Measurements from ENCODE around the gene APOA5. TPM values are rescaled to one million over a fixed set of nuclear protein-coding genes. Genes with fewer than 3 reads are reported as not detected.
"Not testable (repeated sequence)": the region's sequence is repeated elsewhere in the genome, so short reads cannot be mapped to it uniquely, and the experiment has no call there.

Gene APOA5
- total and polyA plus RNA-seq, 4 donors, result 0.22 to 0.77 (median 0.31) TPM; not detected in 1

DNA sequence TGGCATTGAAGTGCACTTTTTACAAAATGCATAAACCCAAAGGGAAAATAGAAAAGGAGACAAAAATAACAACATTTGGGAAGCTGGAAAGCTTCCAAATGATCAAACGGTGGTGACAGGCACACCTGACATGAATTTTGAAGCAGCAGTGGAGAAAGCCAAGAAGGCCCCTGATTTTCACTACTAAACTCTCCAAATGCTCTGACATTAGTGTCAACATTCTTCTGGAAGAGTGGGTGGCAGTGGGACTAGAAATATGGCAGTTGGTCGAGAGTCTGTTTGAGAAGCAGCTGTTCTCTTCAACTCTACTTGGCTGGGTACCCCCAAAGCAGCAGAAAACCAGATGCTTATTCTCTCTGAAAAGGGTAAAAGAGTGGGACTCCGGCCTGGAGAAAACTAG lies 12.3 kb upstream of the APOA5 start:
- Histone ChIP-seq H3K9ac (ENCODE audit: insufficient read depth in 1 of 2, low read length in 2 of 2) (no peak overlapping the region), H3K4me3 (no peak overlapping the region), H3K36me3 (ENCODE audit: control insufficient read depth in 4 of 4, insufficient read depth in 4 of 4, low read length in 4 of 4) (no peaks in the 10 kb centered on the region), H3K27me3 (ENCODE audit: control insufficient read depth in 3 of 3, insufficient read depth in 3 of 3, low read length in 2 of 3) (no peaks in the 10 kb centered on the region), H3K27ac (ENCODE audit: low read depth in 1 of 2, low read length in 1 of 2) (no peak overlapping the region), H3K4me1 (ENCODE audit: control insufficient read depth in 5 of 5, insufficient read depth in 5 of 5, low read length in 5 of 5) (no peaks in the 10 kb centered on the region), H3K9me3 (ENCODE audit: control insufficient read depth in 4 of 4, insufficient read depth in 3 of 4, low read length in 3 of 4) (no peaks in the 10 kb centered on the region)
- no peak for TF ChIP-seq CTCF (IDR thresholded peaks at IDR 0.05; ENCODE audit: control extremely low read depth, extremely low read depth)
- DNase-seq, result no peak
- no peak for ATAC-seq (ENCODE audit: insufficient read depth, low FRiP score)
- 64 to 76% methylated on average over 3 of the region's 3 CpGs for WGBS, 2 donors

DNA sequence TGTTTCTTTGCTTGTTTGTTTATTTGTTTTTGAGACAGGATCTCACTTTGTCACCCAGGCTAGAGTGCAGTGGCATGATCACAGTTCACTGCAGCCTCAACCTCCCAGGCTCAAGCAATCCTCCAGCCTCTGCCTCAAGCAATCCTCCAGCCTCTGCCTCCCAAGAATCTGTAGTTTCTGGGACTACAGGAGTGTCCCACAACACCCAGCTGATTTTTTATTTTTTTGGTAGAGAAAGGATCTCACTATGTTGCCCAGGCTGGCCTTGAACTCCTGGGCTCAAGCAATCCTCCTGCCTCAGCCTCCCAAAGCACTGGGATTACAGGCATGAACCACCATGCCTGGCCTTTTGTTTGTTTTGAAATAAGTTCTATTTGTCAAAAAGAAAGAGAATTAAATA lies 10.0 kb upstream of the APOA5 start:
- H3K36me3 ChIP-seq (ENCODE audit: control insufficient read depth in 4 of 4, insufficient read depth in 4 of 4, low read length in 4 of 4); H3K27ac ChIP-seq (ENCODE audit: low read depth in 1 of 2, low read length in 1 of 2); H3K9me3 ChIP-seq (ENCODE audit: control insufficient read depth in 4 of 4, insufficient read depth in 3 of 4, low read length in 3 of 4); H3K27me3 ChIP-seq (ENCODE audit: control insufficient read depth in 3 of 3, insufficient read depth in 3 of 3, low read length in 2 of 3); DNase-seq; H3K4me3 ChIP-seq; H3K4me1 ChIP-seq (ENCODE audit: control insufficient read depth in 5 of 5, insufficient read depth in 5 of 5, low read length in 5 of 5); ATAC-seq (ENCODE audit: insufficient read depth, low FRiP score); H3K9ac ChIP-seq (ENCODE audit: insufficient read depth in 1 of 2, low read length in 2 of 2): not testable (repeated sequence)

- ATAC-seq (ENCODE audit: insufficient read depth, low FRiP score) (no peak), DNase-seq (no peak)
- no peak overlapping the region for H3K9ac ChIP-seq (ENCODE audit: insufficient read depth in 1 of 2, low read length in 2 of 2)
- H3K27me3 ChIP-seq (ENCODE audit: control insufficient read depth in 3 of 3, insufficient read depth in 3 of 3, low read length in 2 of 3), result peaks cover 0 to 2% (median 0%) of the 10 kb centered on the region in 3 donors
- WGBS, 2 donors, result 96 to 99% methylated on average over 2 of the region's 2 CpGs
- TF ChIP-seq CTCF (IDR thresholded peaks at IDR 0.05; ENCODE audit: control extremely low read depth, extremely low read depth), result no peak
- no peaks in the 10 kb centered on the region for H3K36me3 ChIP-seq (ENCODE audit: control insufficient read depth in 4 of 4, insufficient read depth in 4 of 4, low read length in 4 of 4)
- no peaks in the 10 kb centered on the region for H3K4me1 ChIP-seq (ENCODE audit: control insufficient read depth in 5 of 5, insufficient read depth in 5 of 5, low read length in 5 of 5)
- H3K27ac ChIP-seq (ENCODE audit: low read depth in 1 of 2, low read length in 1 of 2), result no peak overlapping the region
- H3K9me3 ChIP-seq (ENCODE audit: control insufficient read depth in 4 of 4, insufficient read depth in 3 of 4, low read length in 3 of 4), result no peaks in the 10 kb centered on the region
- H3K4me3 ChIP-seq, result no peak overlapping the region
These were observed 8.9 kb upstream of the APOA5 start for GRCh38 chr11:116800610-116801009.

DNA sequence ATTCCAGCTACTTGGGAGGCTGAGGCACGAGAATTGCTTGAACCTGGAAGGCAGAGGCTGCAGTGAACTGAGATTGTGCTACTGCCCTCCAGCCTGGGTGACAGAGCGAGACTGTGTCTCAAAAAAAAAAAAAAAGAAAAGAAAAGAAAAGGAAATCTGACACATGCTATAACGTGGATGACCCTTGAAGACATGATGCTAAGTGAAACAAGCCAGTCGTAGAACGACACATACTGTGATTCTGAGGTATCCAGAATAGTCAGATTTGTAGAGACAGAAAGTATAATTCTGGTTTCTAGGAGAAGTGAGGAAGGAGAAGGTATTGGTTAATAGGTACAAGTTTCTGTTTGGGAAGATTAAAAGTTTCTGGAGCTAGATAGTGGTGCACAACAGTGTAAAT lies 6.7 kb upstream of the APOA5 start:
- no peaks in the 10 kb centered on the region for H3K4me1 ChIP-seq (ENCODE audit: control insufficient read depth in 5 of 5, insufficient read depth in 5 of 5, low read length in 5 of 5)
- no peak for DNase-seq
- H3K36me3 ChIP-seq (ENCODE audit: control insufficient read depth in 4 of 4, insufficient read depth in 4 of 4, low read length in 4 of 4), result no peaks in the 10 kb centered on the region
- H3K9ac ChIP-seq (ENCODE audit: insufficient read depth in 1 of 2, low read length in 2 of 2), result no peak overlapping the region
- H3K27me3 ChIP-seq (ENCODE audit: control insufficient read depth in 3 of 3, insufficient read depth in 3 of 3, low read length in 2 of 3), result peaks cover 0 to 2% (median 0%) of the 10 kb centered on the region in 3 donors
- H3K27ac ChIP-seq (ENCODE audit: low read depth in 1 of 2, low read length in 1 of 2), result no peak overlapping the region
- 83 to 84% methylated on average over 5 of the region's 5 CpGs for WGBS, 2 donors
- ATAC-seq (ENCODE audit: insufficient read depth, low FRiP score), result no peak
- no peak for TF ChIP-seq CTCF (IDR thresholded peaks at IDR 0.05; ENCODE audit: control extremely low read depth, extremely low read depth)
- no peaks in the 10 kb centered on the region for H3K9me3 ChIP-seq (ENCODE audit: control insufficient read depth in 4 of 4, insufficient read depth in 3 of 4, low read length in 3 of 4)
- H3K4me3 ChIP-seq, result no peak overlapping the region

Data from lung (tissue), 12 donors.